ENCODE results near the gene ETHE1. TPM values are rescaled to one million over a fixed set of nuclear protein-coding genes. Genes with fewer than 3 reads are reported as not detected.

ETHE1 gene
- polyA plus RNA-seq, 2 of the 4 experiments (the other 2 are of a cell fraction), result 37.3 to 58.9 TPM

DNA sequence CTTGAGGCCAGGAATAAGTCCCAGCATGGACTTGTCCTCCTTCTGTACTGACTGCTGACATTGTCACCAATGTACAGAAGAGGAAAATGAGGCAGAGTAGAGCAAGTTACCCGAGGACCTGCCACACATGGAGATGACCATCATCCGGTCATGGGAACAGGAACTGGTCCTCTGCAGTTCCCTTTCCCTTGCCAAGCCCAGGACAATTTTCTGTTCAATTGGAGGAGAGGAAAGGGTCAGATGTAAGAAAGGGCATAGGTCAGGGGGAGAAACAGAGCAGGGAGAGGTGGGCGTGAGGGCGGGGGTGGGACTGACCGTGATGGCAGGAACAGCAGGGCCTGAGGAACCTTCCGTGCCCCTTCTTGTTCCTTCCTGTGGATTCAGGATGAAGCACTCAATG lies 41.0 kb downstream of the ETHE1 start (continued):
- TF ChIP-seq, protein P1, sequence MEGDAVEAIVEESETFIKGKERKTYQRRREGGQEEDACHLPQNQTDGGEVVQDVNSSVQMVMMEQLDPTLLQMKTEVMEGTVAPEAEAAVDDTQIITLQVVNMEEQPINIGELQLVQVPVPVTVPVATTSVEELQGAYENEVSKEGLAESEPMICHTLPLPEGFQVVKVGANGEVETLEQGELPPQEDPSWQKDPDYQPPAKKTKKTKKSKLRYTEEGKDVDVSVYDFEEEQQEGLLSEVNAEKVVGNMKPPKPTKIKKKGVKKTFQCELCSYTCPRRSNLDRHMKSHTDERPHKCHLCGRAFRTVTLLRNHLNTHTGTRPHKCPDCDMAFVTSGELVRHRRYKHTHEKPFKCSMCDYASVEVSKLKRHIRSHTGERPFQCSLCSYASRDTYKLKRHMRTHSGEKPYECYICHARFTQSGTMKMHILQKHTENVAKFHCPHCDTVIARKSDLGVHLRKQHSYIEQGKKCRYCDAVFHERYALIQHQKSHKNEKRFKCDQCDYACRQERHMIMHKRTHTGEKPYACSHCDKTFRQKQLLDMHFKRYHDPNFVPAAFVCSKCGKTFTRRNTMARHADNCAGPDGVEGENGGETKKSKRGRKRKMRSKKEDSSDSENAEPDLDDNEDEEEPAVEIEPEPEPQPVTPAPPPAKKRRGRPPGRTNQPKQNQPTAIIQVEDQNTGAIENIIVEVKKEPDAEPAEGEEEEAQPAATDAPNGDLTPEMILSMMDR (IDR thresholded peaks at IDR 0.05), result no peak
- no peak for TF ChIP-seq SREBF2 (IDR thresholded peaks at IDR 0.05)

GRCh38 chr19:43483281-43483680 lies 43.7 kb downstream of the ETHE1 start:
- CTCF ChIA-PET, result interaction anchor here (0.6 to 7.1 kb wide), 5 partner anchors 10 to 476 kb away, joined by 3 to 37 read pairs (median 10); partner anchors contain the start of gene PHLDB3
- no peak overlapping the region for H3K4me2 ChIP-seq

GRCh38 chr19:43482193-43482592 lies 44.8 kb downstream of the ETHE1 start:
- no peak; a peak in 2 of 6 replicates for ATAC-seq
- Histone ChIP-seq H3K27ac (no peak overlapping the region), H3K4me2 (no peak overlapping the region), H3K4me1 (no peaks in the 10 kb centered on the region), H3K9me3 (no peaks in the 10 kb centered on the region), H3K4me3 (no peak overlapping the region)
- ChIA-PET POLR2A (no interaction called here), CTCF (interaction anchor here (0.7 to 7.1 kb wide), 6 partner anchors 9 to 38 kb away, joined by 3 to 37 read pairs (median 7); no protein-coding TSS in a partner anchor)
- 76% methylated on average over 4 of the region's 4 CpGs for WGBS (ENCODE audit: missing lambda C conversion rate)
- FAIRE-seq, result no peak
- no peak for TF ChIP-seq CHD4 (IDR thresholded peaks at IDR 0.05; ENCODE audit: borderline replicate concordance)
- TF ChIP-seq ELK1 (IDR thresholded peaks at IDR 0.05; ENCODE audit: low read depth, low read length), result no peak
- TF ChIP-seq BCL3 (IDR thresholded peaks at IDR 0.05), result no peak
- no peak for TF ChIP-seq CEBPB (IDR thresholded peaks at IDR 0.05)
- no peak for TF ChIP-seq HOXA7 (CRISPR knock-in tag; IDR thresholded peaks at IDR 0.05)
- no peak for TF ChIP-seq HEYL (CRISPR knock-in tag; IDR thresholded peaks at IDR 0.05)
- TF ChIP-seq ATOH8 (CRISPR knock-in tag; IDR thresholded peaks at IDR 0.05; ENCODE audit: low read depth), result no peak
- TF ChIP-seq NPAS2 (CRISPR knock-in tag; IDR thresholded peaks at IDR 0.05; ENCODE audit: borderline replicate concordance), result no peak
- TF ChIP-seq EHF (CRISPR knock-in tag; IDR thresholded peaks at IDR 0.05), result no peak
- no peak for TF ChIP-seq USF2 (IDR thresholded peaks at IDR 0.05)
- TF ChIP-seq E2F6 (IDR thresholded peaks at IDR 0.05; ENCODE audit: borderline replicate concordance, low read depth), result no peak
- no peak for TF ChIP-seq MYC (IDR thresholded peaks at IDR 0.05; ENCODE audit: borderline replicate concordance, low read length)
- no peak for TF ChIP-seq PHF8 (IDR thresholded peaks at IDR 0.05; ENCODE audit: borderline replicate concordance, low read depth)
- no peak for DNase-seq (ENCODE audit: low read depth in 1 of 2, low spot score in 1 of 2)

More at GRCh38 chr19:43483281-43483680, 43.7 kb downstream of the ETHE1 start:
- POLR2A ChIA-PET, result no interaction called here
- no peak for TF ChIP-seq HMGXB4 (CRISPR knock-in tag; IDR thresholded peaks at IDR 0.05; ENCODE audit: borderline replicate concordance)
- no peak for TF ChIP-seq PBX3 (IDR thresholded peaks at IDR 0.05)
- no peak for TF ChIP-seq ZNF302 (CRISPR knock-in tag; IDR thresholded peaks at IDR 0.05)
- H3K4me3 ChIP-seq, result no peak overlapping the region
- H3K4me1 ChIP-seq, result no peaks in the 10 kb centered on the region
- FAIRE-seq, result no peak
- no peak overlapping the region for H3K27ac ChIP-seq
- DNase-seq (ENCODE audit: low read depth in 1 of 2, low spot score in 1 of 2), result no peak
- 84% methylated on average over 6 of the region's 6 CpGs for WGBS (ENCODE audit: missing lambda C conversion rate)
- no peaks in the 10 kb centered on the region for H3K9me3 ChIP-seq
- ATAC-seq, result no peak
